ENCODE data around the gene KRTAP4-7. TPM values are rescaled to one million over a fixed set of nuclear protein-coding genes. Genes with fewer than 3 reads are reported as not detected.
"Not testable (repeated sequence)": the region's sequence is repeated elsewhere in the genome, so short reads cannot be mapped to it uniquely, and the experiment has no call there.

The KRTAP4-7 gene
- total RNA-seq, 4 donors from 2014 or later, result not detected

GRCh38 chr17:41071606-41072360, 12.2 kb upstream of the KRTAP4-7 start:
- Histone ChIP-seq H3K9me3 (no peaks in the 10 kb centered on the region), H3K36me3 (no peaks in the 10 kb centered on the region), H3K27me3 (no peaks in the 10 kb centered on the region), H3K4me1 (no peaks in the 10 kb centered on the region), H3K27ac (no peak overlapping the region), H3K4me3 (no peak overlapping the region)
- WGBS, 2 donors (ENCODE audit: low coverage in 1 of 2), result 69 to 94% methylated on average over 3 to 5 of the region's 5 CpGs
- TF ChIP-seq POLR2A (IDR thresholded peaks at IDR 0.05) (no peak), CTCF (IDR thresholded peaks at IDR 0.05) (no peak), EP300 (IDR thresholded peaks at IDR 0.05) (no peak), POLR2AphosphoS5 (IDR thresholded peaks at IDR 0.05) (no peak)
- no peak for ATAC-seq

GRCh38 chr17:41073676-41074075, 10.3 kb upstream of the KRTAP4-7 start:
- TF ChIP-seq CTCF (IDR thresholded peaks at IDR 0.05), result no peak
- no peak for TF ChIP-seq POLR2A (IDR thresholded peaks at IDR 0.05)
- TF ChIP-seq POLR2AphosphoS5 (IDR thresholded peaks at IDR 0.05), result no peak
- TF ChIP-seq EP300 (IDR thresholded peaks at IDR 0.05), result no peak
- H3K36me3 ChIP-seq, result no peaks in the 10 kb centered on the region
- no peak for ATAC-seq
- WGBS, 2 donors (ENCODE audit: low coverage in 1 of 2), result 84 to 86% methylated on average over 2 of the region's 2 CpGs
- H3K27me3 ChIP-seq, result no peaks in the 10 kb centered on the region
- no peaks in the 10 kb centered on the region for H3K4me1 ChIP-seq
- H3K27ac ChIP-seq, result no peak overlapping the region
- no peak overlapping the region for H3K4me3 ChIP-seq
- H3K9me3 ChIP-seq, result no peaks in the 10 kb centered on the region

- Histone ChIP-seq H3K9me3 (no peaks in the 10 kb centered on the region), H3K4me3 (no peak overlapping the region), H3K27ac (no peak overlapping the region), H3K27me3 (no peaks in the 10 kb centered on the region), H3K4me1 (no peaks in the 10 kb centered on the region), H3K36me3 (no peaks in the 10 kb centered on the region)
- no peak for TF ChIP-seq EP300 (IDR thresholded peaks at IDR 0.05)
- TF ChIP-seq CTCF (IDR thresholded peaks at IDR 0.05), result no peak
- no peak for TF ChIP-seq POLR2A (IDR thresholded peaks at IDR 0.05)
- TF ChIP-seq POLR2AphosphoS5 (IDR thresholded peaks at IDR 0.05), result no peak
- ATAC-seq, result no peak
Measured at GRCh38 chr17:41076788-41077187, 7.2 kb upstream of the KRTAP4-7 start.

GRCh38 chr17:41082626-41083025, 1.3 kb upstream of the KRTAP4-7 start:
- WGBS, 2 donors (ENCODE audit: low coverage in 1 of 2), result 41 to 47% methylated on average over 4 of the region's 4 CpGs
- no peaks in the 10 kb centered on the region for H3K9me3 ChIP-seq
- TF ChIP-seq POLR2A (IDR thresholded peaks at IDR 0.05) (no peak), CTCF (IDR thresholded peaks at IDR 0.05) (no peak), EP300 (IDR thresholded peaks at IDR 0.05) (no peak), POLR2AphosphoS5 (IDR thresholded peaks at IDR 0.05) (no peak)
- H3K36me3 ChIP-seq, result no peaks in the 10 kb centered on the region
- H3K4me3 ChIP-seq, result no peak overlapping the region
- no peaks in the 10 kb centered on the region for H3K27me3 ChIP-seq
- no peak for ATAC-seq
- H3K4me1 ChIP-seq, result no peaks in the 10 kb centered on the region
- H3K27ac ChIP-seq, result no peak overlapping the region

- H3K4me3 ChIP-seq, H3K36me3 ChIP-seq, H3K9me3 ChIP-seq, ATAC-seq, H3K4me1 ChIP-seq, H3K27ac ChIP-seq, H3K27me3 ChIP-seq: not testable (repeated sequence)
- 44% methylated on average over 2 of the region's 2 CpGs; no CpG with 5 or more reads in 1 of the 2 donors for WGBS, 2 donors (ENCODE audit: low coverage in 1 of 2)
Measured at GRCh38 chr17:41083427-41083826, 523 bp upstream of the KRTAP4-7 start.

GRCh38 chr17:41088760-41089352, 4.9 kb downstream of the KRTAP4-7 start:
- not testable (repeated sequence) for H3K4me1 ChIP-seq, H3K27me3 ChIP-seq, H3K27ac ChIP-seq, H3K36me3 ChIP-seq, H3K9me3 ChIP-seq, ATAC-seq, H3K4me3 ChIP-seq
- WGBS, 2 donors (ENCODE audit: low coverage in 1 of 2), result 57 to 58% methylated on average over 4 of the region's 4 CpGs
